ENCODE results near the gene TRIOBP.

DNA sequence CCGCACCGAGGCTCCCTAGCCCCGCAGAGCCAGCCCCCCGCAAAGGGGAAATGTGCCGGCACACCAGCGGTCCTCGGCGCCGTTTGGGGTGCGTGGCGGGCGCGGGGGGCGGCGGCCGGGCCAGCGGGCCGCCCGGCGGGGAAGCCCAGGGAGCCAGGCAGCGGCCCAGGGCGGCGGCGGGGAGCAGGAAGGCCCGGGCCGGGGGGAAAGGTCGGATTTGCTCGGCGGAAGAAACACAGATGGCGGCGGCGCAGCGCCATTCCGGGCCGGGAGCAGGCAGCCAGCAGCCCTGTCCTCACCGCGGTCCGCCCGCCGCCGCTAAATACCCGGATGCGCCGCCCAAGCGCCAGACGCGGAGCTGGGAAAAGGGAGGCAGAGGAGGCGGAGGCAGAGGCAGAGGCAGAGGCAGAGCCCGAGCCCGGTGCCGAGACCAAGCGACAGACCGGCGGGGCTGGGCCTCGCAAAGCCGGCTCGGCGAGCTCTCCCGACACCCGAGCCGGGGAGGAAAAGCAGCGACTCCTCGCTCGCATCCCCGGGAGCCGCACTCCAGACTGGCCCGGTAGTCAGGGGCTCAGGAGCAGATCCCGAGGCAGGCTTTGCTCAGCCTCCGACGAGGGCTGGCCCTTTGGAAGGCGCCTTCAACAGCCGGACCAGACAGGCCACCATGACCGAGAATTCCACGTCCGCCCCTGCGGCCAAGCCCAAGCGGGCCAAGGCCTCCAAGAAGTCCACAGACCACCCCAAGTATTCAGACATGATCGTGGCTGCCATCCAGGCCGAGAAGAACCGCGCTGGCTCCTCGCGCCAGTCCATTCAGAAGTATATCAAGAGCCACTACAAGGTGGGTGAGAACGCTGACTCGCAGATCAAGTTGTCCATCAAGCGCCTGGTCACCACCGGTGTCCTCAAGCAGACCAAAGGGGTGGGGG lies 108.3 kb downstream of the TRIOBP start:
- TF ChIP-seq POLR2AphosphoS5 (IDR thresholded peaks at IDR 0.05), result peak in 2 of 3 donors; percentile 75 to 94
- TF ChIP-seq, protein P1, sequence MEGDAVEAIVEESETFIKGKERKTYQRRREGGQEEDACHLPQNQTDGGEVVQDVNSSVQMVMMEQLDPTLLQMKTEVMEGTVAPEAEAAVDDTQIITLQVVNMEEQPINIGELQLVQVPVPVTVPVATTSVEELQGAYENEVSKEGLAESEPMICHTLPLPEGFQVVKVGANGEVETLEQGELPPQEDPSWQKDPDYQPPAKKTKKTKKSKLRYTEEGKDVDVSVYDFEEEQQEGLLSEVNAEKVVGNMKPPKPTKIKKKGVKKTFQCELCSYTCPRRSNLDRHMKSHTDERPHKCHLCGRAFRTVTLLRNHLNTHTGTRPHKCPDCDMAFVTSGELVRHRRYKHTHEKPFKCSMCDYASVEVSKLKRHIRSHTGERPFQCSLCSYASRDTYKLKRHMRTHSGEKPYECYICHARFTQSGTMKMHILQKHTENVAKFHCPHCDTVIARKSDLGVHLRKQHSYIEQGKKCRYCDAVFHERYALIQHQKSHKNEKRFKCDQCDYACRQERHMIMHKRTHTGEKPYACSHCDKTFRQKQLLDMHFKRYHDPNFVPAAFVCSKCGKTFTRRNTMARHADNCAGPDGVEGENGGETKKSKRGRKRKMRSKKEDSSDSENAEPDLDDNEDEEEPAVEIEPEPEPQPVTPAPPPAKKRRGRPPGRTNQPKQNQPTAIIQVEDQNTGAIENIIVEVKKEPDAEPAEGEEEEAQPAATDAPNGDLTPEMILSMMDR (IDR thresholded peaks at IDR 0.05), result no peak

Measured in suprapubic skin (tissue), 3 donors.